ENCODE measurements around the gene RASGRF1.

Gene RASGRF1

DNA sequence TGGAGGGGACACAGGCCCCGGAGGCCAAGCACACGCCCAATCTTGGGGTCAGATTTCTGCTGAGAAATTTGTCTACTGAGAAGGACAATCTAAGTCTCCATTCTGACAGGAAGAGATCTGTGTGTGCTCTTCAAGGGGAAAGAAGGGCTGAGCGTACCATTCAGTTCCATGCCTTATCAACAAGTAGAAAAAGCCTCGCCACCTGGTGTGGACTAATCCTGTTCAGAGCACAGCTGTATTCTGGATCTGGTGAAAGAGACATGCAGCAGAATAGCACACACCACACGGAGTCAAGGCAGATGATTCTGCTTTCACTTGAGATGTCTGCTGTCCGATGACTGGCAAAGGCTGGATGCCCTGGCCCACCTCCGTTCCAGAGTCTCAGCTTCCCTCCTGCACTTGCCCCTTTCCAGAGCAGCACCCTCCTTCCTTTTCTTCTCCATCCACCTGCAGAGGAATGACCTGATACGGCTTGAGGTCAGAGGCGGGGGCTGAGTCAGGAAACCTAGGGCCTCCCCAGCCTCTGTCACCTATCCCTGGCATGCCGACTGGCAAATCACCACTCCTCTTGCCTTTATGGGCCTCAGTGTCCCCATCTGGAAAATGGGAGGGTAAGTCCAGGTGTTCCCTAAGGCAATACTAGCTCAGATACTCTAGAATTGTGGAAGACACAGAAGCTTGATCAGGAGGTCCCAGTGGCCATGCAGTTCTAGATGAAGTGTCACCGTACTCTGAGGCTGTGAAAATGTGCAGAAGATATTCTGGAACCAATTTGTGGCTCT lies 108.9 kb downstream of the RASGRF1 start:
- ChIA-PET CTCF (interaction anchor here (0.6 to 8.5 kb wide), 8 partner anchors 14 to 1405 kb away, joined by 3 to 157 read pairs (median 4); no protein-coding TSS in a partner anchor), POLR2A (no interaction called here)
- Histone ChIP-seq H3K4me1 (ENCODE audit: control insufficient read depth, insufficient read depth, low read length) (no peaks in the 10 kb centered on the region), H3K4me3 (ENCODE audit: low read depth, low read length) (no peak overlapping the region), H3K9me3 (ENCODE audit: control insufficient read depth, insufficient read depth, low read depth, low read length) (no peaks in the 10 kb centered on the region), H3K36me3 (ENCODE audit: control insufficient read depth in 2 of 2, insufficient read depth in 1 of 2, low read length in 2 of 2) (no peaks in the 10 kb centered on the region), H3K27ac (ENCODE audit: extremely low read depth, low read depth, low read length) (no peak overlapping the region)
- TF ChIP-seq ZNF548 (tag by site-specific recombination; IDR thresholded peaks at IDR 0.05) (no peak), ZNF202 (tag by site-specific recombination; IDR thresholded peaks at IDR 0.05; ENCODE audit: borderline replicate concordance) (no peak), HOXD13 (CRISPR knock-in tag; IDR thresholded peaks at IDR 0.05; ENCODE audit: borderline replicate concordance) (no peak), ZSCAN23 (tag by site-specific recombination; IDR thresholded peaks at IDR 0.05) (no peak)

DNA sequence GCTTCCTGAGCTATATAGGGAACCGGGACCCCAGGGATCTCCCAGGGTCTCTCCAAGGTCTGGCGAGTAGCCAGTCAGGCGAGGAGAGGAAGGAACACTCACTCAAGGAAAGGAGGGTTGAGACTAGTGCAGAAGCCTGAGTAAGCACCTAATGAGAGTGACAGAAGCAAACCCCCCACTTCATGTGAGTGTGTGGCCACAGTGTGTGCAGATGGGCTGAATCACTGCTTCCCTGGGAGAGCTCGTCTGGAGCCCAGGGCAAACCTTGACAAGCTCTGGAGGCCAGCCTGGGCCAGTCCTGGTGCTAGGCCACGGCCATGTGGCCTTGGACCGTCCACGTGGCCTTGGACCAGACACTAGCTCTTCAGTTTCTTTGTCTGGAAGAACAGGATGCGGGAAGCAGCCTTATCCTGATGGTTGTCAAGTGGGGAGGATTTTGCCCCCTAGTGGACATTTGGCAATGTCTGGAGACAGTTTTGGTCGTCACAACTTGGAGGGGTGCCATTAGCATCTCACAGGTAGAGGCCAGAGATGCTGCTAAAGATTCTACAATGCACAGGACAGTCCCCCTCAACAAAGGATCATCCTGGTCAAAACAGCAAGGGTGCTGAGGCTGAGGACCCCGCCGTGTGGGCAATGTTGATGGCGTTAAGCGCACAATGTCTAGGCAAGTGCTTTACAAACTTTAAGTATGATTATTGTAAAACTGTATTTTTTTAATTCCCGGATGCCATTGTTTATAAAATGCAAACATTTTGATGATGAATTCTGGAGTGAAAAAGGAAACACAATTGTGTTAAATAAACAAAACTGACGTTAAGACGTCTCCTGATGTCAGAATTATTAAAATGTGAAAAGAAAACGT lies 110.9 kb downstream of the RASGRF1 start:
- H3K27ac ChIP-seq (ENCODE audit: extremely low read depth, low read depth, low read length) = no peak overlapping the region; the same call in 1 of the 2 replicates
- peak; percentile 26; the same call in 1 of the 2 replicates for TF ChIP-seq ZNF629 (tag by site-specific recombination; IDR thresholded peaks at IDR 0.05)
- TF ChIP-seq ZNF239 (tag by site-specific recombination; IDR thresholded peaks at IDR 0.05) = no peak
- no peak for TF ChIP-seq ZNF223 (tag by site-specific recombination; IDR thresholded peaks at IDR 0.05)
- TF ChIP-seq HOXA7 (CRISPR knock-in tag; IDR thresholded peaks at IDR 0.05; ENCODE audit: borderline replicate concordance) = no peak
- no peak for TF ChIP-seq KLF10 (tag by site-specific recombination; IDR thresholded peaks at IDR 0.05)
- peak; percentile 20; the same call in 1 of the 2 replicates for TF ChIP-seq ZXDB (tag by site-specific recombination; IDR thresholded peaks at IDR 0.05)
- TF ChIP-seq ZNF747 (tag by site-specific recombination; IDR thresholded peaks at IDR 0.05) = no peak
- TF ChIP-seq BCL11A (tag by site-specific recombination; IDR thresholded peaks at IDR 0.05; ENCODE audit: low read depth) = no peak
- TF ChIP-seq ZNF114 (tag by site-specific recombination; IDR thresholded peaks at IDR 0.05) = no peak
- TF ChIP-seq ZEB2 (tag by site-specific recombination; IDR thresholded peaks at IDR 0.05) = 0 out of 2 replicates have a peak, but pooled peaks have one; percentile 39
- TF ChIP-seq, protein P1, sequence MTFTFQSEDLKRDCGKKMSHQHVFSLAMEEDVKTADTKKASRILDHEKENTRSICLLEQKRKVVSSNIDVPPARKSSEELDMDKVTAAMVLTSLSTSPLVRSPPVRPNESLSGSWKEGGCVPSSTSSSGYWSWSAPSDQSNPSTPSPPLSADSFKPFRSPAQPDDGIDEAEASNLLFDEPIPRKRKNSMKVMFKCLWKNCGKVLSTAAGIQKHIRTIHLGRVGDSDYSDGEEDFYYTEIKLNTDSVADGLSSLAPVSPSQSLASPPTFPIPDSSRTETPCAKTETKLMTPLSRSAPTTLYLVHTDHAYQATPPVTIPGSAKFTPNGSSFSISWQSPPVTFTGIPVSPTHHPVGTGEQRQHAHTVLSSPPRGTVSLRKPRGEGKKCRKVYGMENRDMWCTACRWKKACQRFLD (tag by site-specific recombination; IDR thresholded peaks at IDR 0.05) = no peak
- TF ChIP-seq ZNF211 (tag by site-specific recombination; IDR thresholded peaks at IDR 0.05; ENCODE audit: low read depth) = no peak
- TF ChIP-seq, protein P2, sequence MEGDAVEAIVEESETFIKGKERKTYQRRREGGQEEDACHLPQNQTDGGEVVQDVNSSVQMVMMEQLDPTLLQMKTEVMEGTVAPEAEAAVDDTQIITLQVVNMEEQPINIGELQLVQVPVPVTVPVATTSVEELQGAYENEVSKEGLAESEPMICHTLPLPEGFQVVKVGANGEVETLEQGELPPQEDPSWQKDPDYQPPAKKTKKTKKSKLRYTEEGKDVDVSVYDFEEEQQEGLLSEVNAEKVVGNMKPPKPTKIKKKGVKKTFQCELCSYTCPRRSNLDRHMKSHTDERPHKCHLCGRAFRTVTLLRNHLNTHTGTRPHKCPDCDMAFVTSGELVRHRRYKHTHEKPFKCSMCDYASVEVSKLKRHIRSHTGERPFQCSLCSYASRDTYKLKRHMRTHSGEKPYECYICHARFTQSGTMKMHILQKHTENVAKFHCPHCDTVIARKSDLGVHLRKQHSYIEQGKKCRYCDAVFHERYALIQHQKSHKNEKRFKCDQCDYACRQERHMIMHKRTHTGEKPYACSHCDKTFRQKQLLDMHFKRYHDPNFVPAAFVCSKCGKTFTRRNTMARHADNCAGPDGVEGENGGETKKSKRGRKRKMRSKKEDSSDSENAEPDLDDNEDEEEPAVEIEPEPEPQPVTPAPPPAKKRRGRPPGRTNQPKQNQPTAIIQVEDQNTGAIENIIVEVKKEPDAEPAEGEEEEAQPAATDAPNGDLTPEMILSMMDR (tag by site-specific recombination; IDR thresholded peaks at IDR 0.05) = peak; percentile 59; the same call in 1 of the 2 replicates
- peak; percentile 51; the same call in 1 of the 2 replicates for TF ChIP-seq ZNF654 (tag by site-specific recombination; IDR thresholded peaks at IDR 0.05; ENCODE audit: low read depth)
- TF ChIP-seq, protein P3, sequence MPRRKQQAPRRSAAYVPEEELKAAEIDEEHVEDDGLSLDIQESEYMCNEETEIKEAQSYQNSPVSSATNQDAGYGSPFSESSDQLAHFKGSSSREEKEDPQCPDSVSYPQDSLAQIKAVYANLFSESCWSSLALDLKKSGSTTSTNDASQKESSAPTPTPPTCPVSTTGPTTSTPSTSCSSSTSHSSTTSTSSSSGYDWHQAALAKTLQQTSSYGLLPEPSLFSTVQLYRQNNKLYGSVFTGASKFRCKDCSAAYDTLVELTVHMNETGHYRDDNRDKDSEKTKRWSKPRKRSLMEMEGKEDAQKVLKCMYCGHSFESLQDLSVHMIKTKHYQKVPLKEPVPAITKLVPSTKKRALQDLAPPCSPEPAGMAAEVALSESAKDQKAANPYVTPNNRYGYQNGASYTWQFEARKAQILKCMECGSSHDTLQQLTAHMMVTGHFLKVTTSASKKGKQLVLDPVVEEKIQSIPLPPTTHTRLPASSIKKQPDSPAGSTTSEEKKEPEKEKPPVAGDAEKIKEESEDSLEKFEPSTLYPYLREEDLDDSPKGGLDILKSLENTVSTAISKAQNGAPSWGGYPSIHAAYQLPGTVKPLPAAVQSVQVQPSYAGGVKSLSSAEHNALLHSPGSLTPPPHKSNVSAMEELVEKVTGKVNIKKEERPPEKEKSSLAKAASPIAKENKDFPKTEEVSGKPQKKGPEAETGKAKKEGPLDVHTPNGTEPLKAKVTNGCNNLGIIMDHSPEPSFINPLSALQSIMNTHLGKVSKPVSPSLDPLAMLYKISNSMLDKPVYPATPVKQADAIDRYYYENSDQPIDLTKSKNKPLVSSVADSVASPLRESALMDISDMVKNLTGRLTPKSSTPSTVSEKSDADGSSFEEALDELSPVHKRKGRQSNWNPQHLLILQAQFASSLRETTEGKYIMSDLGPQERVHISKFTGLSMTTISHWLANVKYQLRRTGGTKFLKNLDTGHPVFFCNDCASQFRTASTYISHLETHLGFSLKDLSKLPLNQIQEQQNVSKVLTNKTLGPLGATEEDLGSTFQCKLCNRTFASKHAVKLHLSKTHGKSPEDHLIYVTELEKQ (tag by site-specific recombination; IDR thresholded peaks at IDR 0.05; ENCODE audit: borderline replicate concordance) = no peak
- TF ChIP-seq ZSCAN30 (tag by site-specific recombination; IDR thresholded peaks at IDR 0.05) = peak; percentile 63; the same call in 1 of the 2 replicates
- 0 out of 2 replicates have a peak, but pooled peaks have one; percentile 26 for TF ChIP-seq ZNF600 (tag by site-specific recombination; IDR thresholded peaks at IDR 0.05)
- TF ChIP-seq ZNF621 (tag by site-specific recombination; IDR thresholded peaks at IDR 0.05) = no peak
- no peak for TF ChIP-seq ZNF701 (tag by site-specific recombination; IDR thresholded peaks at IDR 0.05)
- TF ChIP-seq SCRT2 (tag by site-specific recombination; IDR thresholded peaks at IDR 0.05) = 0 out of 2 replicates have a peak, but pooled peaks have one; percentile 11
- TF ChIP-seq ZNF2 (tag by site-specific recombination; IDR thresholded peaks at IDR 0.05) = peak; percentile 62; the same call in 1 of the 2 replicates
- no peak for TF ChIP-seq GLIS2 (tag by site-specific recombination; IDR thresholded peaks at IDR 0.05)
- 0 out of 2 replicates have a peak, but pooled peaks have one; percentile 28 for TF ChIP-seq ZNF660 (tag by site-specific recombination; IDR thresholded peaks at IDR 0.05)

More for the DNA sequence above, 110.9 kb downstream of the RASGRF1 start:
- ChIA-PET CTCF (interaction anchor here (0.5 to 8.5 kb wide), 52 partner anchors 9 to 1291 kb away, joined by 3 to 157 read pairs (median 4); partner anchors contain the start of genes ADAMTS7 and CTSH), POLR2A (interaction anchor here (0.8 kb wide), 2 partner anchors 69 to 106 kb away, joined by 3 to 4 read pairs; no protein-coding TSS in a partner anchor)
- Histone ChIP-seq H3K4me3 (ENCODE audit: low read depth, low read length) (no peak overlapping the region), H3K36me3 (ENCODE audit: control insufficient read depth in 2 of 2, insufficient read depth in 1 of 2, low read length in 2 of 2) (no peaks in the 10 kb centered on the region), H3K9me3 (ENCODE audit: control insufficient read depth, insufficient read depth, low read depth, low read length) (no peaks in the 10 kb centered on the region), H3K4me1 (ENCODE audit: control insufficient read depth, insufficient read depth, low read length) (no peaks in the 10 kb centered on the region)

Data from HEK293 (cell line).